OCI-LY7 (cell line): ENCODE results near the gene C1QL1. TPM values are rescaled to one million over a fixed set of nuclear protein-coding genes. Genes with fewer than 3 reads are reported as not detected.

ENCODE experiments used
- BruUV-seq: library from RNA; stranded (reverse); fragments of 400-500 nt; replicated peaks from 2 replicates; lab custom pipeline; 2021; lab: Mats Ljungman, UMichigan
- CTCF ChIA-PET: fragments of 300-600 bp; sonication (Branson Sonifier 250); formaldehyde crosslinking; loops from one replicate; lab custom pipeline; 2022; ENCODE audit warnings: antibody characterized with exemption; ENCODE audit not compliant: unreplicated experiment; lab: Charles Lee
- POLR2A ChIA-PET: fragments of 300-600 bp; sonication (Branson Sonifier 250); formaldehyde crosslinking; loops from one replicate; lab custom pipeline; 2022; ENCODE audit warnings: antibody characterized with exemption; lab: Charles Lee
- DNase-seq: peaks from one replicate; pipeline ENCODE4 v3.0.0-alpha.2; 2015; ENCODE audit warnings: low spot score
- H2AFZ ChIP-seq: fragments of 200-600 bp; sonication (generic), shearing (Covaris generic); 2 replicates; pipeline ENCODE4 v1.6.1; 2014; ENCODE audit warnings: mild to moderate bottlenecking, antibody characterized with exemption, low read length, moderate library complexity
- H3K27ac ChIP-seq: fragments of 200-600 bp; sonication (generic); 2 replicates; pipeline ENCODE4 v1.5.1; 2014; ENCODE audit warnings: mixed run types, low read depth, mild to moderate bottlenecking, moderate library complexity, low read length, inconsistent platforms; ENCODE audit not compliant: poor library complexity, severe bottlenecking
- H3K36me3 ChIP-seq: fragments of 200-600 bp; sonication (generic); 2 replicates; pipeline ENCODE4 v1.6.1; 2014; ENCODE audit warnings: mild to moderate bottlenecking, antibody characterized with exemption, low read length, moderate library complexity, mixed read lengths; ENCODE audit not compliant: insufficient read depth
- H3K4me1 ChIP-seq: fragments of 200-600 bp; sonication (generic); 2 replicates; pipeline ENCODE4 v1.5.1; 2014; ENCODE audit warnings: mild to moderate bottlenecking, low read length; ENCODE audit not compliant: insufficient read depth, poor library complexity, severe bottlenecking
- H3K4me2 ChIP-seq: fragments of 200-600 bp; sonication (generic); 2 replicates; pipeline ENCODE4 v1.6.1; 2014; ENCODE audit warnings: mild to moderate bottlenecking, low read length
- H3K4me3 ChIP-seq: fragments of 200-600 bp; sonication (generic); 2 replicates; pipeline ENCODE4 v1.5.1; 2014; ENCODE audit warnings: mild to moderate bottlenecking, low read depth, low read length; ENCODE audit not compliant: poor library complexity, severe bottlenecking
- H3K79me2 ChIP-seq: fragments of 200-600 bp; sonication (generic); 2 replicates; pipeline ENCODE4 v1.6.1; 2016; ENCODE audit warnings: low read depth, mild to moderate bottlenecking, low read length, moderate library complexity, mixed read lengths; ENCODE audit not compliant: insufficient read depth
- H3K9me2 ChIP-seq: fragments of 200-600 bp; sonication (generic); 2 replicates; pipeline ENCODE4 v1.6.1; 2016; ENCODE audit warnings: mild to moderate bottlenecking, low read length, mixed read lengths; ENCODE audit not compliant: insufficient read depth
- H3K9me3 ChIP-seq: fragments of 200-600 bp; sonication (generic); 2 replicates; pipeline ENCODE4 v1.6.1; 2014; ENCODE audit warnings: mild to moderate bottlenecking, mixed run types, low read length, mixed read lengths
- H4K20me1 ChIP-seq: fragments of 200-600 bp; sonication (generic); 2 replicates; pipeline ENCODE4 v1.6.1; 2014; ENCODE audit warnings: mild to moderate bottlenecking, antibody characterized with exemption, low read length, moderate library complexity, mixed read lengths; ENCODE audit not compliant: insufficient read depth
- EZH2phosphoT487 ChIP-seq: fragments of 200-600 bp; sonication (generic); IDR thresholded peaks from 2 replicates; pipeline ENCODE4 v1.6.1; 2018; ENCODE audit warnings: low read depth, borderline replicate concordance, mild to moderate bottlenecking, mixed run types, antibody characterized with exemption, low read length, moderate library complexity, mixed read lengths
- intact Hi-C: fragments of 100-400 bp; cut with micrococcal nuclease; formaldehyde crosslinking; loops from one replicate; pipeline ENCODE4 v1.10.0; 2022; ENCODE audit not compliant: unreplicated experiment
- total RNA-seq, 2 experiments: library from RNA; depleted of rRNA in 1 of 2; stranded (reverse); fragments of >200 nt in 1 of 2; shearing (Covaris generic) in 1 of 2; gene quantifications; 2 replicates each; pipeline ENCODE4 v1.2.3, GENCODE V29; 2014 to 2022
- TF ChIP-seq, protein P1 (sequence below): fragments of 200-600 bp; sonication (generic); conservative IDR thresholded peaks from 2 replicates; pipeline ENCODE4 v1.5.1; 2014; ENCODE audit warnings: mild to moderate bottlenecking, antibody characterized with exemption, low read length, moderate library complexity, mixed read lengths

Gene C1QL1
- total RNA-seq, 2 experiments from 2014 or later: not detected

DNA sequence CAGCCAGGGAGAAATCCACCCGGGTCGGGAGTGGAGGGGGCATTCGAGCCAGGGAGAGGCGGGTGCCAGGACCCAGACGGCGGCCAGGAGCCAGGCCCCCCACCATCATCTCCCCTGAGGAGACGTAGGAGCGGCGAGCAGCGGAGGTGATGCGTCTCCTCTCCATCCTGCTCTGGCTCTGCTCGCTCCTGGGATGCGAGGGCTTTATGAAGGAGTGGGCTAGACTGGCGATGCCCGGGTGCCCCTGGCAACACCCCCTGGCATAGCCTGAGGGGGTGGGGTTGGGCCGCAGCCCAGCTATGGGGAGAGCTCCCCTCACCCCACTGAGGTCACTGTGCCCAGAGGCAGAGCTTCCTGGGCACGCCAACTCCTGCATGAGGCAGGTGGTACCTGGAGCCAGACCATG, 52.8 kb downstream of the C1QL1 start, which contains the start of gene GFAP:
Gene GFAP (minus strand): TSS at position 180 of the 406 bp plus-strand sequence. CDS start 14 bp downstream, at position 166.
- BruUV-seq: no TSS peak
- H3K27ac ChIP-seq: no peak within 1 kb of the TSS
- no peaks in the 10 kb centered on the region for H3K9me3 ChIP-seq
- intact Hi-C loops: no loop called here
- H3K4me1 ChIP-seq: peaks cover 18% of the 10 kb centered on the region
- no peak within 1 kb of the TSS for H2AFZ ChIP-seq
- DNase-seq: no peak
- H3K9me2 ChIP-seq: no peaks in the 10 kb centered on the region
- no peaks in the 10 kb centered on the region for H3K79me2 ChIP-seq
- ChIA-PET CTCF (no interaction called here), POLR2A (no interaction called here)
- H3K36me3 ChIP-seq: no peaks in the 10 kb centered on the region
- no peak within 1 kb of the TSS for H3K4me3 ChIP-seq
- H3K4me2 ChIP-seq: no peak within 1 kb of the TSS
- TF ChIP-seq, protein P1, sequence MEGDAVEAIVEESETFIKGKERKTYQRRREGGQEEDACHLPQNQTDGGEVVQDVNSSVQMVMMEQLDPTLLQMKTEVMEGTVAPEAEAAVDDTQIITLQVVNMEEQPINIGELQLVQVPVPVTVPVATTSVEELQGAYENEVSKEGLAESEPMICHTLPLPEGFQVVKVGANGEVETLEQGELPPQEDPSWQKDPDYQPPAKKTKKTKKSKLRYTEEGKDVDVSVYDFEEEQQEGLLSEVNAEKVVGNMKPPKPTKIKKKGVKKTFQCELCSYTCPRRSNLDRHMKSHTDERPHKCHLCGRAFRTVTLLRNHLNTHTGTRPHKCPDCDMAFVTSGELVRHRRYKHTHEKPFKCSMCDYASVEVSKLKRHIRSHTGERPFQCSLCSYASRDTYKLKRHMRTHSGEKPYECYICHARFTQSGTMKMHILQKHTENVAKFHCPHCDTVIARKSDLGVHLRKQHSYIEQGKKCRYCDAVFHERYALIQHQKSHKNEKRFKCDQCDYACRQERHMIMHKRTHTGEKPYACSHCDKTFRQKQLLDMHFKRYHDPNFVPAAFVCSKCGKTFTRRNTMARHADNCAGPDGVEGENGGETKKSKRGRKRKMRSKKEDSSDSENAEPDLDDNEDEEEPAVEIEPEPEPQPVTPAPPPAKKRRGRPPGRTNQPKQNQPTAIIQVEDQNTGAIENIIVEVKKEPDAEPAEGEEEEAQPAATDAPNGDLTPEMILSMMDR: no peak
- no peak for TF ChIP-seq EZH2phosphoT487
- H4K20me1 ChIP-seq: no peaks in the 10 kb centered on the region

DNA sequence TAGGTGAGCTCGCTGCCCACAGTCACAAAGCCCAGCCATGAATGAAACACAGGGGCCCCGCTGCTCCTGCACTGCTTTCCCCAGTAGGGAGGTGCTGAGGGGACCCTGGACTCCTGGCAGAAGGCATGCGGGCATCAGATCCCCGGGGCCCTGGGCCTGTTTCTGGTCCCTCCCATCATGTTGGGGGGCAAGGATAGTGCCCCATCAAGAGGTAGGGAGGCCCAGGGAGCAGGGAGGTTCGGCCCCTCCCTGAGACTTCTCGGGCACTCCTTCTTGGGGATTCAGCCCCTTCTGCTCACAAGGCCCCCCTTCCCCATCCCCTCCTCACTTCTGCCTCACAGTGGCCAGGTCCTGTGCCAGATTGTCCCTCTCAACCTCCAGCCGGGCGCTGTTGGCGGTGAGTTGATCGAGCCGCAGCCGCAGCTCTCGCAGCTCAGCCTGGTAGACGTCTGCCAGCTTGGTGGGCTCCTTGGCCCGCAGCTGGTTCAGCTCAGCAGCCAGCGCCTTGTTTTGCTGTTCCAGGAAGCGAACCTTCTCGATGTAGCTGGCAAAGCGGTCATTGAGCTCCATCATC, 53.3 kb downstream of the C1QL1 start:
- Histone ChIP-seq H3K4me3 (no peak overlapping the region), H3K4me1 (peaks cover 14% of the 10 kb centered on the region), H4K20me1 (no peaks in the 10 kb centered on the region), H3K9me2 (no peaks in the 10 kb centered on the region), H3K9me3 (no peaks in the 10 kb centered on the region), H3K27ac (no peak overlapping the region), H2AFZ (no peak overlapping the region), H3K4me2 (no peak overlapping the region), H3K79me2 (no peaks in the 10 kb centered on the region), H3K36me3 (no peaks in the 10 kb centered on the region)
- POLR2A ChIA-PET: no interaction called here
- no peak for DNase-seq
- intact Hi-C loops: no loop called here
- CTCF ChIA-PET: interaction anchor here (0.6 kb wide), 1 partner anchor 74 kb away, joined by 3 read pairs; no protein-coding TSS in a partner anchor
- TF ChIP-seq, protein P1: no peak
- no peak for TF ChIP-seq EZH2phosphoT487
- no TSS peak for BruUV-seq

DNA sequence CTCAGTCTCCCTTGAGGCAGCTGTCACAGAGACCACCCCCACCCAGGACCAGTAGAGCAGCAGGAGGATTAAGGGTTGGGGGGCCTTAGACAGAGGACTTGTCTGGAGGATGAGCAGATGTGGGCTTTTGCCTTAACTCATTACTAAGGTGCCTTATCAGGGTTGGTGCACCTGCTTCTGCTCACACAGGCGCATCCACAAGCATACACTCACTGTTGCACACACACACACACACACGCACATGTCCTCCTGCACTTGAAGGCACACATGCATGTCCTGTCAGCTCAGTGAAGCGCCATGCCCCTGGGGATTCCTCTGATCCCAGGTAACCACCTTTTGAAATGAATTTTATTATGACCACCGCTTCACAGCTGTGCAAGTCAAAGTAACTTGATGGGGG, 54.0 kb downstream of the C1QL1 start:
- Histone ChIP-seq H3K9me2 (no peaks in the 10 kb centered on the region), H3K36me3 (no peaks in the 10 kb centered on the region), H2AFZ (no peak overlapping the region), H3K27ac (no peak overlapping the region), H3K4me3 (no peak overlapping the region), H3K4me1 (peaks cover 7% of the 10 kb centered on the region), H3K4me2 (no peak overlapping the region), H3K79me2 (no peaks in the 10 kb centered on the region), H4K20me1 (no peaks in the 10 kb centered on the region), H3K9me3 (no peaks in the 10 kb centered on the region)
- DNase-seq: peak; percentile 62
- TF ChIP-seq EZH2phosphoT487: no peak
- TF ChIP-seq, protein P1: no peak
- intact Hi-C loops: no loop called here
- CTCF ChIA-PET: interaction anchor here (0.6 kb wide), 1 partner anchor 18 kb away, joined by 3 read pairs; no protein-coding TSS in a partner anchor
- no TSS peak for BruUV-seq
- POLR2A ChIA-PET: no interaction called here
